K562 (cell line): ENCODE results near the gene ACP4. TPM values are rescaled to one million over a fixed set of nuclear protein-coding genes. Genes with fewer than 3 reads are reported as not detected.

Experiments
- BRCA1 ChIP-seq, 2 experiments: fragments of 450-650 bp in 1 of 2; sonication (generic) in 1 of 2; formaldehyde crosslinking in 1 of 2; IDR thresholded peaks; 2 replicates each; pipeline versions ENCODE4 v1.5.0 to v1.6.1; 2017 to 2020; ENCODE audit warnings: mild to moderate bottlenecking in 1 of 2, missing genetic modification reagents in 1 of 2
- DNMT1 ChIP-seq: fragments of 450-650 bp; IDR thresholded peaks from 2 replicates; pipeline ENCODE4 v1.6.1; 2016; ENCODE audit warnings: antibody characterized with exemption, mild to moderate bottlenecking
- ELF4 ChIP-seq: fragments of 450-650 bp; formaldehyde crosslinking; IDR thresholded peaks from 2 replicates; pipeline ENCODE4 v1.4.0; 2022; ENCODE audit warnings: missing genetic modification characterization
- ETS2 ChIP-seq: IDR thresholded peaks from 2 replicates; pipeline ENCODE4 v1.6.1; 2016; ENCODE audit warnings: borderline replicate concordance, missing genetic modification characterization, mild to moderate bottlenecking, moderate library complexity, missing compliant biosample characterization; ENCODE audit not compliant: poor library complexity, severe bottlenecking
- ETV1 ChIP-seq: fragments of 450-650 bp; conservative IDR thresholded peaks from 2 replicates; pipeline ENCODE4 v1.6.1; 2016; ENCODE audit warnings: missing genetic modification characterization, control low read depth, low read depth, missing compliant biosample characterization
- FOXA3 ChIP-seq, 2 experiments: fragments of 450-650 bp in 1 of 2; sonication (generic) in 1 of 2; formaldehyde crosslinking; IDR thresholded peaks in 1 of 2; conservative IDR thresholded peaks in 1 of 2; 2 replicates each; pipeline versions ENCODE4 v1.4.0 to v1.8.0; 2020 to 2022; ENCODE audit warnings: mild to moderate bottlenecking in 2 of 2, missing genetic modification reagents in 1 of 2
- MTA1 ChIP-seq: fragments of 450-650 bp; IDR thresholded peaks from 2 replicates; pipeline ENCODE4 v1.6.1; 2017; ENCODE audit warnings: borderline replicate concordance
- PHF8 ChIP-seq: fragments of 200-600 bp; sonication (generic); IDR thresholded peaks from 2 replicates; pipeline ENCODE4 v1.6.1; 2012; ENCODE audit warnings: mixed run types, mild to moderate bottlenecking, inconsistent platforms, low read length, moderate library complexity, borderline replicate concordance
- PYGO2 ChIP-seq: fragments of 450-650 bp; IDR thresholded peaks from 2 replicates; pipeline ENCODE4 v1.6.1; 2016; ENCODE audit warnings: mild to moderate bottlenecking, missing genetic modification characterization, moderate library complexity, missing compliant biosample characterization
- RFX5 ChIP-seq: IDR thresholded peaks from 2 replicates; pipeline ENCODE4 v1.6.1; 2011; ENCODE audit warnings: low read depth, mild to moderate bottlenecking, improper control_type of control experiment, low read length
- SREBF2 ChIP-seq: sonication (generic); formaldehyde crosslinking; IDR thresholded peaks from 2 replicates; pipeline ENCODE4 v1.4.0; 2020; ENCODE audit warnings: mild to moderate bottlenecking, missing genetic modification reagents
- SRSF3 ChIP-seq: fragments of 200-400 bp; formaldehyde crosslinking; IDR thresholded peaks from 2 replicates; pipeline ENCODE4 v1.6.1; 2016; ENCODE audit warnings: mild to moderate bottlenecking, low read length, moderate library complexity; ENCODE audit not compliant: insufficient read depth
- ZFP1 ChIP-seq: fragments of 450-650 bp; formaldehyde crosslinking; IDR thresholded peaks from 2 replicates; pipeline ENCODE4 v1.4.0; 2020; ENCODE audit warnings: mild to moderate bottlenecking, mixed read lengths
- ZNF274 ChIP-seq: IDR thresholded peaks from 2 replicates; pipeline ENCODE4 v1.6.1; 2011; ENCODE audit warnings: low read depth, mild to moderate bottlenecking, low read length, moderate library complexity, borderline replicate concordance
- ZNF408 ChIP-seq: fragments of 250-450 bp; sonication (Bioruptor Pico); IDR thresholded peaks from 2 replicates; pipeline ENCODE4 v1.4.0; 2020; ENCODE audit warnings: low read depth, mild to moderate bottlenecking, moderate library complexity
- ZNF589 ChIP-seq: fragments of 200-800 bp; sonication (Bioruptor generic); IDR thresholded peaks from 2 replicates; pipeline ENCODE4 v1.6.1; 2016; ENCODE audit warnings: low read depth, missing genetic modification characterization, missing compliant biosample characterization
- polyA plus RNA-seq, 8 experiments: library from polyadenylated mRNA; depleted of rRNA in 4 of 8; stranded (reverse) in 5 of 8; unstranded in 3 of 8; fragments of >200 nt; fragmentation: Nextera tagmentation in 2 of 8; fragmentation: Illumina TruSeq in 1 of 8; extraction: Ambion mirVana in 2 of 8; extraction: Trizol in 1 of 8; gene quantifications; 2 replicates each; pipeline versions ENCODE4 v1.2.1 to v1.2.3, GENCODE V29; 2011 to 2014; ENCODE audit warnings: inconsistent platforms in 1 of 8, missing spikeins in 1 of 8
- total RNA-seq, 7 experiments: library from RNA; depleted of rRNA in 6 of 7; stranded (reverse); fragments of >200 nt in 6 of 7; fragmentation: Illumina TruSeq in 2 of 7; extraction: Trizol in 2 of 7; gene quantifications; 2 replicates each; pipeline versions ENCODE4 v1.2.1 to v1.2.3, GENCODE V29; 2011 to 2021; ENCODE audit warnings: low replicate concordance in 1 of 7
- TF ChIP-seq, protein P1 (sequence below): sonication (generic); formaldehyde crosslinking; IDR thresholded peaks from 2 replicates; pipeline ENCODE4 v1.8.0; 2023; ENCODE audit warnings: mild to moderate bottlenecking, missing genetic modification reagents
- TF ChIP-seq, protein P2 (sequence below): fragments of 150-350 bp; conservative IDR thresholded peaks from 2 replicates; pipeline ENCODE4 v1.6.1; 2014; ENCODE audit warnings: low read length
- TF ChIP-seq, protein P3 (sequence below): fragments of 450-650 bp; formaldehyde crosslinking; IDR thresholded peaks from 2 replicates; pipeline ENCODE4 v1.4.0; 2020; ENCODE audit warnings: mild to moderate bottlenecking, moderate library complexity

Gene ACP4
- total and polyA plus RNA-seq, 9 of the 15 experiments (the other 6 are each of a cell fraction or from before 2014, with no cell fraction given): not detected

DNA sequence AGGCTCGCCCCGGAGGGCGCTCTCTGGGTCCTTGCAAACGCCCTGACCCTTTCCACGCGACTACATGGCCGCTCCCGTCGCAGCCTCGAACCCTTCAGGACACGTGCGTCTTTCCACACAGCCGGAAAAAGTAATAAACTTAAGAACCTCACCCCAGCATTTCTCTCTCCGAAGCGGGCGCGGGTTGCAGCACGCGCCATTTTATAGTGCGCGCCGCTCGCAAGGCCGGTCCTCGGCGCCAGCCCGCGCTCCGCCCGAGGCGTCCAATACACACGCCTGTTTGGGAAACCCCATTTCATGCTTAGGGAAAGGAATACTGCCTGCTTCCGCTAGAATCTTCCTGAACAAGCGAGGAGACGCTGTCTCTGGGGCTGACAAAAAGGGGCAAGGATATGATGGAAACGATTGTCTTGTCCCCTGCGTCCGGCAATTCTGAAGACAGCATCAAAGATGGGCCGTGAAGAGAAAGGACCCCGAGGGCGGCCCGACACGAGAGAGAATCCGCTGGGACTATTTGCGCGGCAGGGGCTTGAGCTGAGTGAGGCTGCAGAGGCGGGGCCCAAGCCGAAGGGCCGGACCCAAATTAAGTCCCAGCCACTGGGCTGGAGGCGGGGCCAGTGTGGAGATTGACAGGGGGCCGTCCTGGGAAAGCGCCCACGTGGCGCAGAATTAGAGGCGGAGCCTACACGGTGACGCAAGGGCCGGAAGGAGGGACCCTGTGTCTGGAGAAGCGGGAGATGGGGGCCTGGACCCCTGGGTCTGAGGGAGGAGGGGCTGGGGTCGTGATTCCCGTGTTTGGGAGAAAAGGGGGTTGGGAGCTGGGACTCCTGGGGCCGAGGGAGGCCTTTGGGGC, 14.4 kb downstream of the ACP4 start (continued):
- TF ChIP-seq, protein P1, sequence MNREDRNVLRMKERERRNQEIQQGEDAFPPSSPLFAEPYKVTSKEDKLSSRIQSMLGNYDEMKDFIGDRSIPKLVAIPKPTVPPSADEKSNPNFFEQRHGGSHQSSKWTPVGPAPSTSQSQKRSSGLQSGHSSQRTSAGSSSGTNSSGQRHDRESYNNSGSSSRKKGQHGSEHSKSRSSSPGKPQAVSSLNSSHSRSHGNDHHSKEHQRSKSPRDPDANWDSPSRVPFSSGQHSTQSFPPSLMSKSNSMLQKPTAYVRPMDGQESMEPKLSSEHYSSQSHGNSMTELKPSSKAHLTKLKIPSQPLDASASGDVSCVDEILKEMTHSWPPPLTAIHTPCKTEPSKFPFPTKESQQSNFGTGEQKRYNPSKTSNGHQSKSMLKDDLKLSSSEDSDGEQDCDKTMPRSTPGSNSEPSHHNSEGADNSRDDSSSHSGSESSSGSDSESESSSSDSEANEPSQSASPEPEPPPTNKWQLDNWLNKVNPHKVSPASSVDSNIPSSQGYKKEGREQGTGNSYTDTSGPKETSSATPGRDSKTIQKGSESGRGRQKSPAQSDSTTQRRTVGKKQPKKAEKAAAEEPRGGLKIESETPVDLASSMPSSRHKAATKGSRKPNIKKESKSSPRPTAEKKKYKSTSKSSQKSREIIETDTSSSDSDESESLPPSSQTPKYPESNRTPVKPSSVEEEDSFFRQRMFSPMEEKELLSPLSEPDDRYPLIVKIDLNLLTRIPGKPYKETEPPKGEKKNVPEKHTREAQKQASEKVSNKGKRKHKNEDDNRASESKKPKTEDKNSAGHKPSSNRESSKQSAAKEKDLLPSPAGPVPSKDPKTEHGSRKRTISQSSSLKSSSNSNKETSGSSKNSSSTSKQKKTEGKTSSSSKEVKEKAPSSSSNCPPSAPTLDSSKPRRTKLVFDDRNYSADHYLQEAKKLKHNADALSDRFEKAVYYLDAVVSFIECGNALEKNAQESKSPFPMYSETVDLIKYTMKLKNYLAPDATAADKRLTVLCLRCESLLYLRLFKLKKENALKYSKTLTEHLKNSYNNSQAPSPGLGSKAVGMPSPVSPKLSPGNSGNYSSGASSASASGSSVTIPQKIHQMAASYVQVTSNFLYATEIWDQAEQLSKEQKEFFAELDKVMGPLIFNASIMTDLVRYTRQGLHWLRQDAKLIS (CRISPR knock-in tag): peak; percentile 95
- TF ChIP-seq ZNF589: peak; percentile 92
- TF ChIP-seq ZNF408 (CRISPR knock-in tag): no peak
- TF ChIP-seq RFX5: 0 out of 2 replicates have a peak, but pooled peaks have one; percentile 33
- peak; percentile 92 for TF ChIP-seq PHF8
- TF ChIP-seq, protein P2, sequence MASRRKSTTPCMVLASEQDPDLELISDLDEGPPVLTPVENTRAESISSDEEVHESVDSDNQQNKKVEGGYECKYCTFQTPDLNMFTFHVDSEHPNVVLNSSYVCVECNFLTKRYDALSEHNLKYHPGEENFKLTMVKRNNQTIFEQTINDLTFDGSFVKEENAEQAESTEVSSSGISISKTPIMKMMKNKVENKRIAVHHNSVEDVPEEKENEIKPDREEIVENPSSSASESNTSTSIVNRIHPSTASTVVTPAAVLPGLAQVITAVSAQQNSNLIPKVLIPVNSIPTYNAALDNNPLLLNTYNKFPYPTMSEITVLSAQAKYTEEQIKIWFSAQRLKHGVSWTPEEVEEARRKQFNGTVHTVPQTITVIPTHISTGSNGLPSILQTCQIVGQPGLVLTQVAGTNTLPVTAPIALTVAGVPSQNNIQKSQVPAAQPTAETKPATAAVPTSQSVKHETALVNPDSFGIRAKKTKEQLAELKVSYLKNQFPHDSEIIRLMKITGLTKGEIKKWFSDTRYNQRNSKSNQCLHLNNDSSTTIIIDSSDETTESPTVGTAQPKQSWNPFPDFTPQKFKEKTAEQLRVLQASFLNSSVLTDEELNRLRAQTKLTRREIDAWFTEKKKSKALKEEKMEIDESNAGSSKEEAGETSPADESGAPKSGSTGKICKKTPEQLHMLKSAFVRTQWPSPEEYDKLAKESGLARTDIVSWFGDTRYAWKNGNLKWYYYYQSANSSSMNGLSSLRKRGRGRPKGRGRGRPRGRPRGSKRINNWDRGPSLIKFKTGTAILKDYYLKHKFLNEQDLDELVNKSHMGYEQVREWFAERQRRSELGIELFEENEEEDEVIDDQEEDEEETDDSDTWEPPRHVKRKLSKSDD: peak; percentile 17; the same call in 1 of the 2 replicates
- TF ChIP-seq, protein P3, sequence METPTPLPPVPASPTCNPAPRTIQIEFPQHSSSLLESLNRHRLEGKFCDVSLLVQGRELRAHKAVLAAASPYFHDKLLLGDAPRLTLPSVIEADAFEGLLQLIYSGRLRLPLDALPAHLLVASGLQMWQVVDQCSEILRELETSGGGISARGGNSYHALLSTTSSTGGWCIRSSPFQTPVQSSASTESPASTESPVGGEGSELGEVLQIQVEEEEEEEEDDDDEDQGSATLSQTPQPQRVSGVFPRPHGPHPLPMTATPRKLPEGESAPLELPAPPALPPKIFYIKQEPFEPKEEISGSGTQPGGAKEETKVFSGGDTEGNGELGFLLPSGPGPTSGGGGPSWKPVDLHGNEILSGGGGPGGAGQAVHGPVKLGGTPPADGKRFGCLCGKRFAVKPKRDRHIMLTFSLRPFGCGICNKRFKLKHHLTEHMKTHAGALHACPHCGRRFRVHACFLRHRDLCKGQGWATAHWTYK (CRISPR knock-in tag): 0 out of 2 replicates have a peak, but pooled peaks have one; percentile 9
- TF ChIP-seq SREBF2 (CRISPR knock-in tag): no peak
- no peak for TF ChIP-seq BRCA1 (IDR thresholded peaks at IDR 0.05)
- TF ChIP-seq BRCA1 (CRISPR knock-in tag; IDR thresholded peaks at IDR 0.05): no peak
- TF ChIP-seq ZFP1 (CRISPR knock-in tag): no peak
- TF ChIP-seq ZNF274: no peak
- no peak for TF ChIP-seq DNMT1
- peak; percentile 92 for TF ChIP-seq ETV1 (tag)
- peak; percentile 68; the same call in 1 of the 2 replicates for TF ChIP-seq ELF4
- TF ChIP-seq MTA1: peak; percentile 96
- TF ChIP-seq FOXA3 (CRISPR knock-in tag; conservative IDR thresholded peaks at IDR 0.05 in 1 of 2, IDR thresholded peaks at IDR 0.05 in 1 of 2): no peak
- 0 out of 2 replicates have a peak, but pooled peaks have one; percentile 56 for TF ChIP-seq SRSF3
- peak; percentile 73; the same call in 1 of the 2 replicates for TF ChIP-seq PYGO2 (tag)
- no peak for TF ChIP-seq ETS2
